Panc1 (cell line): ENCODE results near the gene IL24. TPM values are rescaled to one million over a fixed set of nuclear protein-coding genes. Genes with fewer than 3 reads are reported as not detected.

ENCODE experiments used
- ATAC-seq: fragments of 200-7000 bp; cut with Tn5 transposase; 2 replicates; pipeline ENCODE4 v1.9.1; 2020; ENCODE audit warnings: mild to moderate bottlenecking, moderate library complexity
- BruUV-seq: library from RNA; stranded (reverse); fragments of 400-500 nt; replicated peaks from 2 replicates; lab custom pipeline; 2021; lab: Mats Ljungman, UMichigan
- CTCF ChIA-PET: fragments of 300-600 bp; sonication (Branson Sonifier 250); formaldehyde crosslinking; loops from one replicate; lab custom pipeline; 2022; ENCODE audit warnings: antibody characterized with exemption; lab: Charles Lee
- POLR2A ChIA-PET: fragments of 300-600 bp; sonication (Branson Sonifier 250); formaldehyde crosslinking; loops from one replicate; lab custom pipeline; 2022; ENCODE audit warnings: antibody characterized with exemption; lab: Charles Lee
- DNase-seq: peaks from one replicate; pipeline ENCODE4 v3.0.0-alpha.2; 2010; ENCODE audit warnings: low read depth, low spot score
- H3K27ac ChIP-seq: 2 replicates; pipeline ENCODE4 v1.5.1; 2011; ENCODE audit warnings: mild to moderate bottlenecking, low read length, inconsistent platforms
- H3K27me3 ChIP-seq: fragments of 200-500 bp; sonication (Bioruptor generic); 2 replicates; pipeline ENCODE4 v1.6.0; 2014; ENCODE audit warnings: low read length, inconsistent platforms; ENCODE audit not compliant: control insufficient read depth, insufficient read depth
- H3K36me3 ChIP-seq: fragments of 200-500 bp; sonication (Bioruptor generic); 2 replicates; pipeline ENCODE4 v1.5.1; 2014; ENCODE audit warnings: inconsistent platforms, mild to moderate bottlenecking, low read length, moderate library complexity; ENCODE audit not compliant: control insufficient read depth, insufficient read depth
- H3K4me1 ChIP-seq: 2 replicates; pipeline ENCODE4 v1.5.1; 2011; ENCODE audit warnings: inconsistent platforms, mild to moderate bottlenecking, low read length, moderate library complexity; ENCODE audit not compliant: control insufficient read depth, insufficient read depth
- H3K4me3 ChIP-seq, 2 experiments: 2 replicates each; pipeline ENCODE4 v1.5.1; 2011 to 2012; ENCODE audit warnings: low read depth in 2 of 2, low read length in 2 of 2, mild to moderate bottlenecking in 2 of 2, inconsistent platforms in 1 of 2, moderate library complexity in 1 of 2
- H3K9me3 ChIP-seq: fragments of 200-500 bp; sonication (Bioruptor generic); 2 replicates; pipeline ENCODE4 v1.5.1; 2014; ENCODE audit warnings: low read depth, mild to moderate bottlenecking, inconsistent platforms, low read length, moderate library complexity; ENCODE audit not compliant: control insufficient read depth, insufficient read depth
- POLR2AphosphoS5 ChIP-seq: IDR thresholded peaks from 2 replicates; pipeline ENCODE4 v1.6.1; 2012; ENCODE audit warnings: mild to moderate bottlenecking, low read depth, low read length, moderate library complexity
- SIN3A ChIP-seq: IDR thresholded peaks from 2 replicates; pipeline ENCODE4 v1.6.1; 2012; ENCODE audit warnings: low read depth, mild to moderate bottlenecking, low read length, moderate library complexity, borderline replicate concordance; ENCODE audit not compliant: insufficient read depth
- TCF7L2 ChIP-seq: IDR thresholded peaks from 2 replicates; pipeline ENCODE4 v1.6.1; 2011; ENCODE audit warnings: mild to moderate bottlenecking, low read depth, low read length, inconsistent platforms
- in situ Hi-C: cut with HindIII; loops from 2 replicates; pipeline ENCODE4 v1.10.0; 2016; ENCODE audit warnings: low sequenced_read_pairs, low pct_unique_long_range_greater_than_20kb
- intact Hi-C: fragments of 100-400 bp; cut with micrococcal nuclease; formaldehyde crosslinking; loops from one replicate; pipeline ENCODE4 v1.10.0; 2022; ENCODE audit not compliant: unreplicated experiment
- total RNA-seq: library from RNA; stranded (reverse); gene quantifications from one replicate; pipeline ENCODE4 v1.2.1, GENCODE V29; 2021; ENCODE audit not compliant: unreplicated experiment
- TF ChIP-seq, protein P1 (sequence below): fragments of 450-650 bp; IDR thresholded peaks from 2 replicates; pipeline ENCODE4 v1.5.1; 2017; ENCODE audit warnings: mild to moderate bottlenecking
- TF ChIP-seq, protein P2 (sequence below), 2 experiments: IDR thresholded peaks; 2 replicates each; pipeline ENCODE4 v1.6.1; 2011 to 2012; ENCODE audit warnings: low read depth in 2 of 2, control low read depth in 1 of 2, low read length in 1 of 2, mild to moderate bottlenecking in 1 of 2, moderate library complexity in 1 of 2; ENCODE audit not compliant: insufficient read depth in 1 of 2

Gene IL24
- total RNA-seq, 1 experiment from 2014 or later = not detected

DNA sequence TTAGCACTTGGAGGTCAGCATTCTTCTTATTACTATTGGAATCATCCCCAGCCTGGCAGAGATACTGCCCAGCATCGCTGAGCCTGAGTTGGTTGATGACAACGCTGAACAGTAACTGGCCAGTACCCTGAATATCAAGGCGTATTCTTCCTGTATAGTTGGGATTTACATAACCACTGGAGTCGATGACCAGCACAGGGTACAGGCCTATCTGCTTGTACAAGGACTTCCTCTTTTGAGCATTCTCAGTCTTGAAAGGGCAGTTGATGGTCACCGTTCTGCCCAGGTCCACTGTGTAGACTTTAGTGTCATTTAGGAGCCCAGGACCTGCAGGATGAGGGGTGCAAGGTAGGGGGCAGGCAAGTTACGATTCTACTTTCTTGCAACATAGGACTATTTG lies 40.2 kb downstream of the IL24 start:
- H3K27me3 ChIP-seq = no peaks in the 10 kb centered on the region
- in situ Hi-C loops = no loop called here
- ChIA-PET CTCF (interaction anchor here (1.7 kb wide), 1 partner anchor 42 kb away, joined by 3 read pairs; no protein-coding TSS in a partner anchor), POLR2A (no interaction called here)
- intact Hi-C loops = no loop called here
- H3K4me1 ChIP-seq = no peaks in the 10 kb centered on the region
- TF ChIP-seq, protein P1, sequence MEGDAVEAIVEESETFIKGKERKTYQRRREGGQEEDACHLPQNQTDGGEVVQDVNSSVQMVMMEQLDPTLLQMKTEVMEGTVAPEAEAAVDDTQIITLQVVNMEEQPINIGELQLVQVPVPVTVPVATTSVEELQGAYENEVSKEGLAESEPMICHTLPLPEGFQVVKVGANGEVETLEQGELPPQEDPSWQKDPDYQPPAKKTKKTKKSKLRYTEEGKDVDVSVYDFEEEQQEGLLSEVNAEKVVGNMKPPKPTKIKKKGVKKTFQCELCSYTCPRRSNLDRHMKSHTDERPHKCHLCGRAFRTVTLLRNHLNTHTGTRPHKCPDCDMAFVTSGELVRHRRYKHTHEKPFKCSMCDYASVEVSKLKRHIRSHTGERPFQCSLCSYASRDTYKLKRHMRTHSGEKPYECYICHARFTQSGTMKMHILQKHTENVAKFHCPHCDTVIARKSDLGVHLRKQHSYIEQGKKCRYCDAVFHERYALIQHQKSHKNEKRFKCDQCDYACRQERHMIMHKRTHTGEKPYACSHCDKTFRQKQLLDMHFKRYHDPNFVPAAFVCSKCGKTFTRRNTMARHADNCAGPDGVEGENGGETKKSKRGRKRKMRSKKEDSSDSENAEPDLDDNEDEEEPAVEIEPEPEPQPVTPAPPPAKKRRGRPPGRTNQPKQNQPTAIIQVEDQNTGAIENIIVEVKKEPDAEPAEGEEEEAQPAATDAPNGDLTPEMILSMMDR = no peak
- TF ChIP-seq SIN3A = no peak
- TF ChIP-seq POLR2AphosphoS5 = no peak
- no peak for TF ChIP-seq TCF7L2
- TF ChIP-seq, protein P2, sequence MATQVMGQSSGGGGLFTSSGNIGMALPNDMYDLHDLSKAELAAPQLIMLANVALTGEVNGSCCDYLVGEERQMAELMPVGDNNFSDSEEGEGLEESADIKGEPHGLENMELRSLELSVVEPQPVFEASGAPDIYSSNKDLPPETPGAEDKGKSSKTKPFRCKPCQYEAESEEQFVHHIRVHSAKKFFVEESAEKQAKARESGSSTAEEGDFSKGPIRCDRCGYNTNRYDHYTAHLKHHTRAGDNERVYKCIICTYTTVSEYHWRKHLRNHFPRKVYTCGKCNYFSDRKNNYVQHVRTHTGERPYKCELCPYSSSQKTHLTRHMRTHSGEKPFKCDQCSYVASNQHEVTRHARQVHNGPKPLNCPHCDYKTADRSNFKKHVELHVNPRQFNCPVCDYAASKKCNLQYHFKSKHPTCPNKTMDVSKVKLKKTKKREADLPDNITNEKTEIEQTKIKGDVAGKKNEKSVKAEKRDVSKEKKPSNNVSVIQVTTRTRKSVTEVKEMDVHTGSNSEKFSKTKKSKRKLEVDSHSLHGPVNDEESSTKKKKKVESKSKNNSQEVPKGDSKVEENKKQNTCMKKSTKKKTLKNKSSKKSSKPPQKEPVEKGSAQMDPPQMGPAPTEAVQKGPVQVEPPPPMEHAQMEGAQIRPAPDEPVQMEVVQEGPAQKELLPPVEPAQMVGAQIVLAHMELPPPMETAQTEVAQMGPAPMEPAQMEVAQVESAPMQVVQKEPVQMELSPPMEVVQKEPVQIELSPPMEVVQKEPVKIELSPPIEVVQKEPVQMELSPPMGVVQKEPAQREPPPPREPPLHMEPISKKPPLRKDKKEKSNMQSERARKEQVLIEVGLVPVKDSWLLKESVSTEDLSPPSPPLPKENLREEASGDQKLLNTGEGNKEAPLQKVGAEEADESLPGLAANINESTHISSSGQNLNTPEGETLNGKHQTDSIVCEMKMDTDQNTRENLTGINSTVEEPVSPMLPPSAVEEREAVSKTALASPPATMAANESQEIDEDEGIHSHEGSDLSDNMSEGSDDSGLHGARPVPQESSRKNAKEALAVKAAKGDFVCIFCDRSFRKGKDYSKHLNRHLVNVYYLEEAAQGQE (IDR thresholded peaks at IDR 0.05; ENCODE audit: insufficient read depth in 1 of 2, low read depth in 2 of 2, low read length in 1 of 2) = no peak
- no TSS peak for BruUV-seq
- no peak overlapping the region for H3K27ac ChIP-seq
- no peaks in the 10 kb centered on the region for H3K36me3 ChIP-seq
- H3K9me3 ChIP-seq = no peaks in the 10 kb centered on the region
- no peak for DNase-seq
- no peak for ATAC-seq
- no peak overlapping the region for H3K4me3 ChIP-seq

DNA sequence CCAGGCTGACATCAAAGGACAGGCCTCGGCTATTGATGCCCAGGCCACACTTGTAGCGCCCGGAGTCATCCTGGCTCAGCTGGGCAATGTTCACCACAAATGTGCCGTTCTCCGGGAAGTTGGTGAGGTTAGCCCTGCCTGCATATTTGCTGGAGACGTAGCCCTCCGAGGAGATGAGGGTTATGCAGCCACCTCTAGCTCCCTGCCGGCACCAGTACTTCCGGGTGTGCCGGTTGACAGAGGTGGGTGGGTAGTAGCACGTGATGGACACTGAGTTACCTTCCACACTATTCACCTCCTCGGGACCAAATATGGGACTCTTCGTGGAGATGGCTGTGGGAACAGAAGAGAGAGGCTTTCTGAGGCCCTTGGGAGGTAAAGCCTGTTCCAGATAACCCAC lies 41.9 kb downstream of the IL24 start:
- in situ Hi-C loops (no loop called here), intact Hi-C loops (no loop called here)
- BruUV-seq = no TSS peak
- ChIA-PET POLR2A (no interaction called here), CTCF (no interaction called here)
- Histone ChIP-seq H3K27ac (no peak overlapping the region), H3K4me1 (no peaks in the 10 kb centered on the region), H3K4me3 (no peak overlapping the region), H3K9me3 (no peaks in the 10 kb centered on the region), H3K27me3 (peaks cover 2% of the 10 kb centered on the region; the same call in 1 of the 2 replicates), H3K36me3 (no peaks in the 10 kb centered on the region)
- ATAC-seq (no peak), DNase-seq (no peak)
- TF ChIP-seq TCF7L2 = no peak
- TF ChIP-seq, protein P2 (IDR thresholded peaks at IDR 0.05; ENCODE audit: insufficient read depth in 1 of 2, low read depth in 2 of 2, low read length in 1 of 2) = no peak
- TF ChIP-seq POLR2AphosphoS5 = no peak
- TF ChIP-seq, protein P1 = no peak
